Measurements from ENCODE around the gene NUDCD3. TPM values are rescaled to one million over a fixed set of nuclear protein-coding genes. Genes with fewer than 3 reads are reported as not detected.

Gene NUDCD3
- total RNA-seq, 4 donors from 2014 or later = 53.3 to 87.9 (median 73.2) TPM

DNA sequence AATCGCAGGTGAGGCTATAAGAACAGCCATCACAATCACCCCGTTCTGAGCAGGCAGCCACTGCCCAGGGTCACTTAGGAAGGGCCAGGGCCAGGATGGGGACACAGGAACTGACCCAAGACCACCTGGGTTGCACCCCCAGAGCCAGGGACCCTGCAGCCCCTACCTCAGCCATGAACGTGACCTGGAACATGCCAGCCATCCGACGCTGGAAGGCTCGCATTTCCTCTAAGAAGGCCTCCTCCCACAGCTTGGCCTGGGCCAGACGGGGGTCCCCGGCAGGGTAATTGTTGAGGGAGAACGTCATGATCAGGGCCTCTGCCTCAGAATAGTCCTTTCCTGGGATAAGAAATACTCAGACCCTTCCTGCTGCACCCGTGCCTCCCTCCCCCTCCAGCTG, 45.6 kb upstream of the NUDCD3 start:
- TF ChIP-seq, protein P1, sequence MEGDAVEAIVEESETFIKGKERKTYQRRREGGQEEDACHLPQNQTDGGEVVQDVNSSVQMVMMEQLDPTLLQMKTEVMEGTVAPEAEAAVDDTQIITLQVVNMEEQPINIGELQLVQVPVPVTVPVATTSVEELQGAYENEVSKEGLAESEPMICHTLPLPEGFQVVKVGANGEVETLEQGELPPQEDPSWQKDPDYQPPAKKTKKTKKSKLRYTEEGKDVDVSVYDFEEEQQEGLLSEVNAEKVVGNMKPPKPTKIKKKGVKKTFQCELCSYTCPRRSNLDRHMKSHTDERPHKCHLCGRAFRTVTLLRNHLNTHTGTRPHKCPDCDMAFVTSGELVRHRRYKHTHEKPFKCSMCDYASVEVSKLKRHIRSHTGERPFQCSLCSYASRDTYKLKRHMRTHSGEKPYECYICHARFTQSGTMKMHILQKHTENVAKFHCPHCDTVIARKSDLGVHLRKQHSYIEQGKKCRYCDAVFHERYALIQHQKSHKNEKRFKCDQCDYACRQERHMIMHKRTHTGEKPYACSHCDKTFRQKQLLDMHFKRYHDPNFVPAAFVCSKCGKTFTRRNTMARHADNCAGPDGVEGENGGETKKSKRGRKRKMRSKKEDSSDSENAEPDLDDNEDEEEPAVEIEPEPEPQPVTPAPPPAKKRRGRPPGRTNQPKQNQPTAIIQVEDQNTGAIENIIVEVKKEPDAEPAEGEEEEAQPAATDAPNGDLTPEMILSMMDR (IDR thresholded peaks at IDR 0.05) = no peak
- no peak for TF ChIP-seq POLR2A (IDR thresholded peaks at IDR 0.05)
- no peak overlapping the region for H3K4me3 ChIP-seq (ENCODE audit: low read depth, poor library complexity, severe bottlenecking)
- intact Hi-C loops (cut with DNase I; ENCODE audit: low total_unique reads) = no loop called here
- no peak for DNase-seq (ENCODE audit: low spot score in 2 of 2)
- 87 to 88% methylated on average over 10 of the region's 10 CpGs for WGBS, 2 donors

DNA sequence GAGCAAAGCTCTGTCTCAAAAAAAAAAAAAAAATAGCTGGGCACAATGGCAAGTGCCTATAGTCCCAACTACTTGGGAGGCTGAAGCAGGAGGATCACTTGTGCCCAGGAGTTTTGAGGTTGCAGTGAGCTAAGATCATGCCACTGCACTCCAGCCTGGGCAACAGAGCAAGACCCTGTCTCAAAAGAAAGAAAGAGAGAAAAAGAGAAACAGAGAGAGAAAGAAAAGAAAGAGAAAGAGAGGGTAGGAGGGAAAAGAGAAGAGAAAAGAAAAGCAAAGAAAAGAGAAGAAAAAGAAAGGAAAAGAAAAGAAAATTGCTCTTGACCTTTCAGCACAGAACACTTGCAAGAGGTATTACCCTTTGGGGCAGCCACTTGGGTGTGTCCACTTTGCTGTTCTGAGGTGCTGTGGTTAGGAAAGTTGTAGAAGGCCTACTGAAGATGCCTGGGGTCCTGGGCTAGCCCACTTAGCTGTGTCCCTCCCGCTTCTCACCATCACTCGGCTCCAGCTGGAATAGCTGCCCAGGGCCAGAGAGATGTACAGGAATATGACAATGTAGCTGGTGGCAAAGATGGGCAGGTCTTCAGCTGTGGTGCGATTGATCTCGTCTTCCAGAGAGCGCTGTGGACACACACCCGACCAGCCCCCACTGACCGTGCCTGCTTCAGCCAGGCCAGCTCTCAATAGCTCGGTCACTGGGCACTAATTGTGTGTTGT, 45.0 kb upstream of the NUDCD3 start:
- intact Hi-C loops (cut with DNase I; ENCODE audit: low total_unique reads) = loop anchor here (2.0 kb wide), 1 partner anchor 25 kb away; no protein-coding TSS in a partner anchor
- WGBS, 2 donors = 88 to 91% methylated on average over 3 to 8 of the region's 8 CpGs
- H3K4me3 ChIP-seq (ENCODE audit: low read depth, poor library complexity, severe bottlenecking) = no peak overlapping the region
- TF ChIP-seq, protein P1 (IDR thresholded peaks at IDR 0.05) = no peak
- no peak for TF ChIP-seq POLR2A (IDR thresholded peaks at IDR 0.05)
- DNase-seq (ENCODE audit: low spot score in 2 of 2) = no peak

DNA sequence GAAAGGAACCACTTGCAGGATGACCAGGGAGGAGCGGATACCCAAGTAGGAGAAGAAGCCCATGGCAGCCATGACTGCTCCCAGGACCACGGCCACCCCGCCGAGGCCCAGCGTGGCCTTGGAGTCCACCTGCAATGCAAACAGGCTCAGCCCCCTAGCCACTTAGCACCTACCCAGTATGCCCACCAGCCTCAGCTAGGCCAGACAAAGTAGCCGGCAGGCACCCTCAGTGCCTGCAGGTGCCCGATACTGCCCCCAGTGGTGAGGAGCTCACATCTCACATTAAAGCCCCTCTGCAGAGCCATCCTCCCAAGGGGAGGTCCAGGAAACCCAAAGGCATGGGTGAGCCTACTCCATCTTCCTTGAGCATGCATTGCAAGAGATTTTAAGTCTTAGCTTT, 44.0 kb upstream of the NUDCD3 start:
- no peak overlapping the region for H3K4me3 ChIP-seq (ENCODE audit: low read depth, poor library complexity, severe bottlenecking)
- DNase-seq (ENCODE audit: low spot score in 2 of 2) = no peak
- WGBS, 2 donors = 62 to 66% methylated on average over 7 of the region's 7 CpGs
- TF ChIP-seq, protein P1 (IDR thresholded peaks at IDR 0.05) = no peak
- TF ChIP-seq POLR2A (IDR thresholded peaks at IDR 0.05) = no peak
- intact Hi-C loops (cut with DNase I; ENCODE audit: low total_unique reads) = loop anchor here (2.0 kb wide), 1 partner anchor 24 kb away; no protein-coding TSS in a partner anchor

DNA sequence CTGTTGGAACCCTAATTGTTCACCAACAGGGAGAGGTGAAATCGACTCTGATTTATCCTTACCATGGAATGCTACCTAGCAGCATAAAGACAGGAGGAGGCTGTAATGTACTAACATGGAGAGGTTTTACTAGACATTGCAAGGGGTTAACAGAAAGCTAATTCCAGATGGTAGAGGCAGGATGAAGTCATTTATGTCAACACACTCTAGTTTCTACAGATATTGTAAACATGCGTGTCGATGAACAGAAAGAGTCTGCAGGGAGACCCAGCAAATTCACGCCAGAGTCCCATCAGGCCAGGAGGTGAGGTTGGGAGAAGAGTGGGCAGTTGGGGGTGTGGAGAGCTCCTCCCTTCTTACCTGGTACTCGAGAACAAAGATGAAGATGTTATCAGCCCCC, 43.6 kb upstream of the NUDCD3 start:
- peak in 1 of 2 donors; percentile 28 for DNase-seq (ENCODE audit: low spot score in 2 of 2)
- intact Hi-C loops (cut with DNase I; ENCODE audit: low total_unique reads) = loop anchor here (2.0 kb wide), 1 partner anchor 23 kb away; no protein-coding TSS in a partner anchor
- WGBS, 2 donors = 75 to 77% methylated on average over 5 of the region's 5 CpGs
- TF ChIP-seq POLR2A (IDR thresholded peaks at IDR 0.05) = no peak
- TF ChIP-seq, protein P1 (IDR thresholded peaks at IDR 0.05) = no peak
- H3K4me3 ChIP-seq (ENCODE audit: low read depth, poor library complexity, severe bottlenecking) = no peak overlapping the region

DNA sequence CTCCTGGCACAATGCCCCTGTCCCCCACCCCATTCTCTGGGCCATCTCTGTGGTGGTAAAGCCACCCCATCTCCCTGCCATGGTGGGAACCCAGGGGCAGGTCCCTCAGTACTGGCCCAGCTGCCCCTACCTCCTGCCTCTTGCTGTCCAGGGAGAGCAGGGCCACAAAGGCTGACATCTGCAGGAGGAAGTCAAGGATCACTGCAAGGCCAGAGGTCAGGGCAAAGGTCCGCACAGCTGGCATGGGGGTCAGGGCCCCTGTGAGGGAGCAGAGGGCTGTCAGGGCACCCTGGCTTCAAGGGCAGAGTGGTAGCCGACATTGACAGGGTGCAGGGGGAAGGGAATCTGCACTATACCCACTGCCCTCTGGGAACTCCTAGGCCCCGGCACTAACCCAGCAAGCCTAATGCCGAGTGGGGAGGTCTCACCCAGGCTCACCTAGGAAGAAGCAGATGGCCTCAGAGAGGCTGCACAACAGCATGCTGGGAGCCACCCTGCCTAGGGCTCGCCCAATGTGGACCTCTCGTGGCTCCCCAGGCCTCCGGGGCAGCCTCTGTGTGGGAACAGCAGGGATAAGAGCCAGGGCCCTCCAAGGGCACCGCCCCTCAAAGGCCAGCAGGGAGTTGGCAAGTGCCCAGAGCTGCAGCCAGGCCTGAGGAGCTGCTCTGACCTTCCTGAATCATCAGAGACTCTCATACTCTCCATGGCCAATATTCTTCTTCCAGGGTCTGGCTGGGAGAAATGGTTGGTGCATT, 43.0 kb upstream of the NUDCD3 start:
- DNase-seq (ENCODE audit: low spot score in 2 of 2) = peak in 1 of 2 donors; percentile 67
- intact Hi-C loops (cut with DNase I; ENCODE audit: low total_unique reads) = loop anchor here (2.0 kb wide), 1 partner anchor 23 kb away; no protein-coding TSS in a partner anchor
- WGBS, 2 donors = 79 to 81% methylated on average over 6 to 8 of the region's 8 CpGs
- H3K4me3 ChIP-seq (ENCODE audit: low read depth, poor library complexity, severe bottlenecking) = no peak overlapping the region
- TF ChIP-seq, protein P1 (IDR thresholded peaks at IDR 0.05) = no peak
